Keratinocyte (primary cell): ENCODE measurements around the gene HRNR. TPM values are rescaled to one million over a fixed set of nuclear protein-coding genes. Genes with fewer than 3 reads are reported as not detected.

Experiments used
- DNase-seq: peaks from one replicate; pipeline ENCODE4 v3.0.0-alpha.2; 2011; ENCODE audit warnings: low read depth, missing footprints, low spot score
- FAIRE-seq: peaks from 2 replicates; lab custom pipeline; 2011; peaks lifted over from hg19 to GRCh38; lab: Jason Lieb, UNC
- H2AFZ ChIP-seq: 2 replicates; pipeline ENCODE4 v1.6.0; 2012; ENCODE audit warnings: low read length, control low read depth, inconsistent platforms; ENCODE audit not compliant: control insufficient read depth
- H3K27ac ChIP-seq: 2 replicates; pipeline ENCODE4 v1.5.1; 2011; ENCODE audit warnings: low read length; ENCODE audit not compliant: control insufficient read depth, insufficient read depth
- H3K27me3 ChIP-seq: 3 replicates; pipeline ENCODE4 v1.6.0; 2011; ENCODE audit warnings: low read length; ENCODE audit not compliant: control insufficient read depth, insufficient read depth; ENCODE audit errors: extremely low read depth
- H3K36me3 ChIP-seq, 2 experiments: 2 replicates in 1 of 2; 3 replicates in 1 of 2; pipeline ENCODE4 v1.5.1; 2011; ENCODE audit warnings: low read length in 2 of 2, mild to moderate bottlenecking in 1 of 2; ENCODE audit not compliant: control insufficient read depth in 2 of 2, insufficient read depth in 2 of 2; ENCODE audit errors: extremely low read depth in 1 of 2
- H3K4me1 ChIP-seq: 3 replicates; pipeline ENCODE4 v1.5.1; 2011; ENCODE audit warnings: low read length; ENCODE audit not compliant: control insufficient read depth, insufficient read depth; ENCODE audit errors: extremely low read depth
- H3K4me2 ChIP-seq: 3 replicates; pipeline ENCODE4 v1.6.0; 2011; ENCODE audit warnings: low read depth, low read length; ENCODE audit not compliant: control insufficient read depth, insufficient read depth; ENCODE audit errors: extremely low read depth
- H3K4me3 ChIP-seq, 3 experiments: fragments of 200-600 bp in 1 of 3; sonication (generic) in 1 of 3; 2 replicates in 2 of 3; 3 replicates in 1 of 3; pipeline ENCODE4 v1.5.1; 2011 to 2016; ENCODE audit warnings: low read length in 3 of 3, mild to moderate bottlenecking in 3 of 3, control low read depth in 2 of 3, inconsistent platforms in 1 of 3, low read depth in 1 of 3, mixed read lengths in 1 of 3, mixed run types in 1 of 3, moderate library complexity in 1 of 3; ENCODE audit not compliant: control insufficient read depth in 2 of 3, insufficient read depth in 2 of 3; ENCODE audit errors: extremely low read depth in 1 of 3
- H3K79me2 ChIP-seq: 2 replicates; pipeline ENCODE4 v1.6.0; 2012; ENCODE audit warnings: low read length; ENCODE audit not compliant: control insufficient read depth, insufficient read depth
- H3K9ac ChIP-seq: 3 replicates; pipeline ENCODE4 v1.6.0; 2011; ENCODE audit warnings: low read length; ENCODE audit not compliant: control insufficient read depth, insufficient read depth; ENCODE audit errors: extremely low read depth
- H3K9me1 ChIP-seq: 3 replicates; pipeline ENCODE4 v1.6.0; 2011; ENCODE audit warnings: low read length; ENCODE audit not compliant: control insufficient read depth, insufficient read depth; ENCODE audit errors: extremely low read depth
- H3K9me3 ChIP-seq: 2 replicates; pipeline ENCODE4 v1.5.1; 2012; ENCODE audit warnings: low read depth, low read length; ENCODE audit not compliant: control insufficient read depth
- H4K20me1 ChIP-seq: 3 replicates; pipeline ENCODE4 v1.6.0; 2011; ENCODE audit warnings: low read length; ENCODE audit not compliant: control insufficient read depth, insufficient read depth; ENCODE audit errors: extremely low read depth
- CTCF ChIP-seq, 3 experiments: IDR thresholded peaks in 1 of 3; conservative IDR thresholded peaks in 1 of 3; optimal IDR thresholded peaks in 1 of 3; 2 replicates in 2 of 3; 3 replicates in 1 of 3; pipeline versions ENCODE3 to v1.5.1; 2011; ENCODE audit warnings: low read length in 3 of 3, mild to moderate bottlenecking in 3 of 3, moderate library complexity in 2 of 3, control low read depth in 1 of 3, inconsistent platforms in 1 of 3; ENCODE audit not compliant: insufficient read depth in 2 of 3; ENCODE audit errors: extremely low read depth in 1 of 3
- EZH2 ChIP-seq: IDR thresholded peaks from one replicate; pipeline ENCODE4 v1.6.1; 2012; ENCODE audit warnings: inconsistent platforms, mild to moderate bottlenecking, low read length, moderate library complexity
- dilution Hi-C: fragments of 300-500 bp; cut with MboI; formaldehyde crosslinking; loops from one replicate; pipeline ENCODE4 v1.7.0; 2020; ENCODE audit warnings: low sequenced_read_pairs; ENCODE audit not compliant: extremely low pct_ligation_motif_present
- polyA plus RNA-seq, 5 experiments: library from polyadenylated mRNA; depleted of rRNA in 3 of 5; stranded (reverse) in 3 of 5; stranded (forward) in 1 of 5; unstranded in 1 of 5; fragments of >200 nt; gene quantifications; 1 replicate in 1 of 5; 2 replicates in 3 of 5; 3 replicates in 1 of 5; pipeline versions ENCODE4 v1.2.1 to v1.2.3, GENCODE V29; 2011 to 2012; ENCODE audit warnings: missing spikeins in 2 of 5, low read depth in 1 of 5, low replicate concordance in 1 of 5

HRNR gene
- polyA plus RNA-seq, 1 donor (not counting 4 experiments of a cell fraction or from before 2014, with no cell fraction given) = 0.09 TPM

- Histone ChIP-seq H3K9me3 (no peaks in the 10 kb centered on the region), H3K36me3 (no peaks in the 10 kb centered on the region), H3K79me2 (no peaks in the 10 kb centered on the region), H3K9ac (peak overlapping the region; percentile 50), H3K4me2 (peak overlapping the region; percentile 49), H3K27ac (peak overlapping the region; percentile 11), H3K4me3 (peak overlapping the region in 2 of 3 experiments; percentile 25 to 44), H4K20me1 (no peaks in the 10 kb centered on the region), H2AFZ (peak overlapping the region; percentile 34), H3K9me1 (no peaks in the 10 kb centered on the region), H3K27me3 (no peaks in the 10 kb centered on the region), H3K4me1 (peaks cover 53% of the 10 kb centered on the region)
- TF ChIP-seq EZH2 (no peak), CTCF (optimal IDR thresholded peaks at IDR 0.05 in 1 of 3, IDR thresholded peaks at IDR 0.05 in 1 of 3, conservative IDR thresholded peaks at IDR 0.05 in 1 of 3; ENCODE audit: extremely low read depth in 1 of 3, insufficient read depth in 2 of 3, low read length in 3 of 3) (peak; percentile 80 to 85 (median 84))
- dilution Hi-C loops = no loop called here
- FAIRE-seq = no peak
- DNase-seq = no peak
Measured at GRCh38 chr1:152188673-152189591, 35.1 kb downstream of the HRNR start.

GRCh38 chr1:152186556-152187285, 37.3 kb downstream of the HRNR start:
- peak; percentile 94 for FAIRE-seq
- Histone ChIP-seq H3K36me3 (no peaks in the 10 kb centered on the region), H3K9me3 (no peaks in the 10 kb centered on the region), H3K4me3 (no peak overlapping the region), H3K4me2 (peak overlapping the region; percentile 30), H4K20me1 (no peaks in the 10 kb centered on the region), H3K79me2 (no peaks in the 10 kb centered on the region), H3K9ac (no peak overlapping the region), H3K9me1 (no peaks in the 10 kb centered on the region), H3K4me1 (peaks cover 74% of the 10 kb centered on the region), H3K27me3 (no peaks in the 10 kb centered on the region), H2AFZ (peak overlapping the region; percentile 44), H3K27ac (peak overlapping the region; percentile 11)
- dilution Hi-C loops = no loop called here
- no peak for DNase-seq
- TF ChIP-seq CTCF (optimal IDR thresholded peaks at IDR 0.05 in 1 of 3, IDR thresholded peaks at IDR 0.05 in 1 of 3, conservative IDR thresholded peaks at IDR 0.05 in 1 of 3; ENCODE audit: extremely low read depth in 1 of 3, insufficient read depth in 2 of 3, low read length in 3 of 3) (no peak), EZH2 (no peak)
